Fibroblast of villous mesenchyme (primary cell): Measurements from ENCODE around the gene AFDN. TPM values are rescaled to one million over a fixed set of nuclear protein-coding genes. Genes with fewer than 3 reads are reported as not detected.

ENCODE experiments used
- DNase-seq: peaks from one replicate; pipeline ENCODE4 v3.0.0-alpha.2; 2010; ENCODE audit warnings: low read depth
- H3K4me3 ChIP-seq: 2 replicates; pipeline ENCODE4 v1.5.1; 2011; ENCODE audit warnings: low read depth, mild to moderate bottlenecking, low read length
- CTCF ChIP-seq: IDR thresholded peaks from 2 replicates; pipeline ENCODE4 v1.5.1; 2012; ENCODE audit warnings: low read depth, mild to moderate bottlenecking, low read length; ENCODE audit not compliant: insufficient read depth
- total RNA-seq: library from RNA; depleted of rRNA; stranded (reverse); fragments of >200 nt; gene quantifications from 2 replicates; pipeline ENCODE4 v1.2.3, GENCODE V29; 2012

Gene AFDN
- total RNA-seq, 1 donor: 37.1 TPM

- peak; percentile 57 for TF ChIP-seq CTCF
- peak; percentile 41 for DNase-seq
- no peak overlapping the region for H3K4me3 ChIP-seq
Observed at GRCh38 chr6:167907837-167908681, 81.3 kb downstream of the AFDN start.

- no peak for TF ChIP-seq CTCF
- no peak overlapping the region for H3K4me3 ChIP-seq
- DNase-seq: no peak
Observed at GRCh38 chr6:167910007-167910406, 83.3 kb downstream of the AFDN start.

- no peak for DNase-seq
- no peak overlapping the region for H3K4me3 ChIP-seq
- no peak for TF ChIP-seq CTCF
Observed at GRCh38 chr6:167910652-167911051, 83.9 kb downstream of the AFDN start.

- TF ChIP-seq CTCF: no peak
- no peak overlapping the region for H3K4me3 ChIP-seq
- no peak for DNase-seq
Observed at GRCh38 chr6:167912494-167912893, 85.8 kb downstream of the AFDN start.

GRCh38 chr6:167913699-167914098 lies 87.0 kb downstream of the AFDN start:
- no peak for TF ChIP-seq CTCF
- H3K4me3 ChIP-seq: no peak overlapping the region
- DNase-seq: no peak

GRCh38 chr6:167915139-167915538 lies 88.4 kb downstream of the AFDN start:
- no peak overlapping the region for H3K4me3 ChIP-seq
- TF ChIP-seq CTCF: no peak
- no peak for DNase-seq
